ENCODE results near the gene STK38. TPM values are rescaled to one million over a fixed set of nuclear protein-coding genes. Genes with fewer than 3 reads are reported as not detected.

The STK38 gene
- total and polyA plus RNA-seq, 2 donors (not counting 1 experiment from before 2014, with no cell fraction given), result 26.1 to 67.4 TPM

DNA sequence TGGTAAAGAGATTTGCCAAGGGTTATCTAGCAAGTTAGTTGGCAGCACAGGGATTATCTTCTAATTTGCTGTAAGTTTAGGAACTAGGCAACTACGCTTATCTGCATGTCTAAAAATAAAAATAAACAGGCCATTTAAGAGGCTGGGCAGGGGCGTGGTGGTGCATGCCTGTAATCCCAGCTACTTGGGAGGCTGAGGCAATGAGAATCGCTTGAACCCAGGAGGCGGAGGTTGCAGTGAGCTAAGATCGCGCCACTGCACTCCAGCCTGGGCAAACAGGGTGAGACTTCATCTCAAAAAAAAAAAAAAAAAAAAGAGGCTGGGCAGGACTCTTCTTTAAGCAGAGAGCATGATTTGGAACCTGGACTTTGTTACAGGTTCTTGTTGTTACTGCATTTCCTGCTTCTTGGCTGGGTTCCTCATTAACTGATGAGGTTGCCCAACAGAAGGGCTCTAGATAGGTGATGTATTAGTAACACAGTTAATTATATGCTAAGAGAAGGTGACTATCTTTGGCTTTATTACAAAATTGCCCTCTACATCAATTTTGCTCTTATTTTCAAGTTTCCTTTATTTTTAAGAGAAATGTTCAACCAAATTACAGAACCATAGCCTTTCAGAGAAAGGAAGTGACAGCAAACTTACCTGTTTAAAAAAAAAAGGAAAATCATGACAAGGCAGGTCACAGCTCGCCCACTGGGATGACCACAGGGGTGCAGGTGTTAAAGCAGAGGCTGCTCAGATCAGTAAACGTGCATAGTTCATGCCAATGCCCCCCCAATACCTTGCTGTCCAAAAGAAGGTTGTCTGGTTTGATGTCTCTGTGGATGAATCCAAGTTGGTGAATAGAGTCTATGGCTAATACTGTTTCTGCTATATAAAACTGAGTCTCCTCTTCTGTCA lies 32.5 kb downstream of the STK38 start:
- no peak overlapping the region for H3K27ac Mint-ChIP-seq
- no peak overlapping the region for H3K4me3 ChIP-seq (ENCODE audit: control extremely low read depth in 1 of 5, extremely low read depth in 1 of 5, insufficient read depth in 1 of 5, low read depth in 2 of 5, low read length in 4 of 5)
- POLR2A ChIA-PET, result interaction anchor here (0.6 to 0.7 kb wide), 2 partner anchors 8 to 92 kb away, joined by 3 read pairs; no protein-coding TSS in a partner anchor
- no peak overlapping the region for H3K4me3 Mint-ChIP-seq
- H3K36me3 ChIP-seq (replicated peaks in 1 of 2; ENCODE audit: control extremely low read depth in 1 of 2, control insufficient read depth in 1 of 2, extremely low read depth in 1 of 2, insufficient read depth in 2 of 2, low read length in 1 of 2), result peaks cover 4 to 87% of the 10 kb centered on the region in 2 experiments
- TF ChIP-seq, protein P1, sequence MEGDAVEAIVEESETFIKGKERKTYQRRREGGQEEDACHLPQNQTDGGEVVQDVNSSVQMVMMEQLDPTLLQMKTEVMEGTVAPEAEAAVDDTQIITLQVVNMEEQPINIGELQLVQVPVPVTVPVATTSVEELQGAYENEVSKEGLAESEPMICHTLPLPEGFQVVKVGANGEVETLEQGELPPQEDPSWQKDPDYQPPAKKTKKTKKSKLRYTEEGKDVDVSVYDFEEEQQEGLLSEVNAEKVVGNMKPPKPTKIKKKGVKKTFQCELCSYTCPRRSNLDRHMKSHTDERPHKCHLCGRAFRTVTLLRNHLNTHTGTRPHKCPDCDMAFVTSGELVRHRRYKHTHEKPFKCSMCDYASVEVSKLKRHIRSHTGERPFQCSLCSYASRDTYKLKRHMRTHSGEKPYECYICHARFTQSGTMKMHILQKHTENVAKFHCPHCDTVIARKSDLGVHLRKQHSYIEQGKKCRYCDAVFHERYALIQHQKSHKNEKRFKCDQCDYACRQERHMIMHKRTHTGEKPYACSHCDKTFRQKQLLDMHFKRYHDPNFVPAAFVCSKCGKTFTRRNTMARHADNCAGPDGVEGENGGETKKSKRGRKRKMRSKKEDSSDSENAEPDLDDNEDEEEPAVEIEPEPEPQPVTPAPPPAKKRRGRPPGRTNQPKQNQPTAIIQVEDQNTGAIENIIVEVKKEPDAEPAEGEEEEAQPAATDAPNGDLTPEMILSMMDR (IDR thresholded peaks at IDR 0.05), result no peak
- TF ChIP-seq EZH2 (IDR thresholded peaks at IDR 0.05; ENCODE audit: borderline replicate concordance, insufficient read depth, low read depth, low read length, poor library complexity, severe bottlenecking), result no peak
- H3K79me2 ChIP-seq (ENCODE audit: control insufficient read depth, insufficient read depth, low read length), result no peaks in the 10 kb centered on the region
- H3K4me2 ChIP-seq (replicated peaks; ENCODE audit: low read depth, low read length, poor library complexity, severe bottlenecking), result no peak overlapping the region
- intact Hi-C loops (cut with micrococcal nuclease), result loop anchor here (10.0 kb wide), 1 partner anchor 90 kb away; no protein-coding TSS in a partner anchor
- no peaks in the 10 kb centered on the region for H3K27me3 ChIP-seq (replicated peaks in 1 of 4; ENCODE audit: control extremely low read depth in 1 of 4, control insufficient read depth in 3 of 4, insufficient read depth in 4 of 4, low read length in 3 of 4)
- DNase-seq (no peak), ATAC-seq (ENCODE audit: low read depth) (no peak)
- no peaks in the 10 kb centered on the region for H3K27me3 Mint-ChIP-seq
- H2AFZ ChIP-seq (ENCODE audit: insufficient read depth, low read depth, low read length, poor library complexity, severe bottlenecking), result no peak overlapping the region
- H3K4me1 Mint-ChIP-seq, result no peaks in the 10 kb centered on the region
- CTCF ChIA-PET, result no interaction called here
- H4K20me1 ChIP-seq (ENCODE audit: control insufficient read depth, insufficient read depth, low read length, poor library complexity, severe bottlenecking), result peaks cover 6% of the 10 kb centered on the region
- H3K4me1 ChIP-seq (ENCODE audit: control insufficient read depth in 2 of 2, insufficient read depth in 2 of 2, low read length in 2 of 2), result no peaks in the 10 kb centered on the region
- 89% methylated on average over 6 of the region's 8 CpGs for WGBS (ENCODE audit: insufficient coverage)
- H3K9ac ChIP-seq (ENCODE audit: low read length), result no peak overlapping the region
- H3K9me3 ChIP-seq (ENCODE audit: control extremely low read depth in 1 of 3, control insufficient read depth in 2 of 3, insufficient read depth in 1 of 3, low read length in 2 of 3), result peaks cover 0 to 6% (median 0%) of the 10 kb centered on the region in 3 donors
- H3K27ac ChIP-seq (ENCODE audit: low read length in 2 of 2), result no peak overlapping the region
- no peaks in the 10 kb centered on the region for H3K9me3 Mint-ChIP-seq (ENCODE audit: insufficient read depth)

DNA sequence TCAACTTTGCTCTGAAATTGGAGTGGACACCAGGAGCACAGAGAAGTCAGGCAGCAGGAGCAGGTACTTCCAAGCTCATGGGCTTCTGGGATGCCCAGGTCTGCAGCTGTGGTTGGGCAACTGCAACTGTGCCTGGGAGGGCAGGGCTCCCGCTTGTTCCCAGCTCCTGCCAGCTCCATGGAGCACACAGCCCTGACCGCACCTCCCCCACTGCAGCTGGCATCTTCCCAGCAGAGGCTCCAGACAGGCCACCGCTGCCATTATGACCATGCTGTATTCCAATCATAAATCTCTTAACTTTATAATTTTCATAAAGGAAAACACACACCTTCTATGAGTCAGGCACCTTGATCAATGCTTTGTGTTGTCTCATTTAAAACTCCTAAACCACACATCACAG lies 36.9 kb downstream of the STK38 start:
- Histone ChIP-seq H3K36me3 (replicated peaks in 1 of 2; ENCODE audit: control extremely low read depth in 1 of 2, control insufficient read depth in 1 of 2, extremely low read depth in 1 of 2, insufficient read depth in 2 of 2, low read length in 1 of 2) (peaks cover 6 to 64% of the 10 kb centered on the region in 2 experiments), H3K27me3 (replicated peaks in 1 of 4; ENCODE audit: control extremely low read depth in 1 of 4, control insufficient read depth in 3 of 4, insufficient read depth in 4 of 4, low read length in 3 of 4) (no peaks in the 10 kb centered on the region), H3K9ac (ENCODE audit: low read length) (no peak overlapping the region), H3K79me2 (ENCODE audit: control insufficient read depth, insufficient read depth, low read length) (no peaks in the 10 kb centered on the region), H3K9me3 (ENCODE audit: control extremely low read depth in 1 of 3, control insufficient read depth in 2 of 3, insufficient read depth in 1 of 3, low read length in 2 of 3) (peaks cover 0 to 11% (median 0%) of the 10 kb centered on the region in 3 donors), H3K27ac (ENCODE audit: low read length in 2 of 2) (no peak overlapping the region), H3K4me3 (ENCODE audit: control extremely low read depth in 1 of 5, extremely low read depth in 1 of 5, insufficient read depth in 1 of 5, low read depth in 2 of 5, low read length in 4 of 5) (no peak overlapping the region), H3K4me1 (ENCODE audit: control insufficient read depth in 2 of 2, insufficient read depth in 2 of 2, low read length in 2 of 2) (no peaks in the 10 kb centered on the region), H2AFZ (ENCODE audit: insufficient read depth, low read depth, low read length, poor library complexity, severe bottlenecking) (no peak overlapping the region), H4K20me1 (ENCODE audit: control insufficient read depth, insufficient read depth, low read length, poor library complexity, severe bottlenecking) (no peaks in the 10 kb centered on the region), H3K4me2 (replicated peaks; ENCODE audit: low read depth, low read length, poor library complexity, severe bottlenecking) (no peak overlapping the region)
- H3K27ac Mint-ChIP-seq, result no peak overlapping the region
- H3K4me1 Mint-ChIP-seq, result peaks cover 1% of the 10 kb centered on the region
- no peak for TF ChIP-seq EZH2 (IDR thresholded peaks at IDR 0.05; ENCODE audit: borderline replicate concordance, insufficient read depth, low read depth, low read length, poor library complexity, severe bottlenecking)
- TF ChIP-seq, protein P1 (IDR thresholded peaks at IDR 0.05), result no peak
- ChIA-PET POLR2A (no interaction called here), CTCF (interaction anchor here (1.3 kb wide), 1 partner anchor 104 kb away, joined by 3 read pairs; no protein-coding TSS in a partner anchor)
- H3K27me3 Mint-ChIP-seq, result no peaks in the 10 kb centered on the region
- H3K4me3 Mint-ChIP-seq, result no peak overlapping the region
- DNase-seq (no peak), ATAC-seq (ENCODE audit: low read depth) (no peak)
- 100% methylated on average over 3 of the region's 3 CpGs for WGBS (ENCODE audit: insufficient coverage)
- intact Hi-C loops (cut with micrococcal nuclease), result loop anchor here (10.0 kb wide), 1 partner anchor 86 kb away; no protein-coding TSS in a partner anchor
- no peaks in the 10 kb centered on the region for H3K9me3 Mint-ChIP-seq (ENCODE audit: insufficient read depth)

Measured in B cell (primary cell).